GM23338 (cell line): ENCODE results near the gene ZNF581. TPM values are rescaled to one million over a fixed set of nuclear protein-coding genes. Genes with fewer than 3 reads are reported as not detected.

Source experiments
- ATAC-seq: fragments of 200-7000 bp; cut with Tn5 transposase; 3 replicates; pipeline ENCODE4 v1.9.1; 2020
- DNase-seq: peaks from one replicate; pipeline ENCODE4 v3.0.0-alpha.2; 2015; ENCODE audit warnings: low spot score
- H2AFZ ChIP-seq: fragments of 200-600 bp; sonication (generic); 2 replicates; pipeline ENCODE4 v1.8.0; 2016; ENCODE audit warnings: antibody characterized with exemption, mild to moderate bottlenecking, moderate library complexity
- H3F3A ChIP-seq: fragments of 200-600 bp; sonication (generic); replicated peaks from 2 replicates; pipeline ENCODE4 v1.8.0; 2017; ENCODE audit warnings: antibody characterized with exemption, mixed run types, low read depth
- H3K27ac ChIP-seq: fragments of 200-600 bp; sonication (generic); 2 replicates; pipeline ENCODE4 v1.6.1; 2016; ENCODE audit warnings: low read depth
- H3K27me3 ChIP-seq: fragments of 200-600 bp; sonication (generic); 2 replicates; pipeline ENCODE4 v1.8.0; 2016; ENCODE audit warnings: mild to moderate bottlenecking, mixed run types, moderate library complexity; ENCODE audit not compliant: insufficient read depth
- H3K36me3 ChIP-seq: fragments of 200-600 bp; sonication (generic); 2 replicates; pipeline ENCODE4 v1.8.0; 2016; ENCODE audit warnings: mild to moderate bottlenecking; ENCODE audit not compliant: insufficient read depth
- H3K4me1 ChIP-seq: fragments of 200-600 bp; sonication (generic); 2 replicates; pipeline ENCODE4 v1.8.0; 2016; ENCODE audit warnings: mild to moderate bottlenecking, moderate library complexity; ENCODE audit not compliant: insufficient read depth
- H3K4me2 ChIP-seq: fragments of 200-600 bp; sonication (generic); 2 replicates; pipeline ENCODE4 v1.7.1; 2017; ENCODE audit warnings: mixed run types
- H3K4me3 ChIP-seq: fragments of 200-600 bp; sonication (generic); 2 replicates; pipeline ENCODE4 v1.6.1; 2016; ENCODE audit warnings: mixed run types
- H3K79me2 ChIP-seq: fragments of 200-600 bp; sonication (generic); replicated peaks from 2 replicates; pipeline ENCODE4 v1.8.0; 2017; ENCODE audit warnings: mild to moderate bottlenecking; ENCODE audit not compliant: insufficient read depth
- H3K9me2 ChIP-seq: fragments of 200-600 bp; sonication (generic); 2 replicates; pipeline ENCODE4 v1.8.0; 2017; ENCODE audit not compliant: insufficient read depth
- H4K20me1 ChIP-seq: fragments of 200-600 bp; sonication (generic); replicated peaks from 2 replicates; pipeline ENCODE4 v1.8.0; 2017; ENCODE audit warnings: mild to moderate bottlenecking; ENCODE audit not compliant: insufficient read depth
- H3K27ac Mint-ChIP-seq: 2 replicates; pipeline ENCODE4 v1.8.0; 2020; ENCODE audit warnings: inconsistent platforms, mild to moderate bottlenecking, moderate library complexity, mixed read lengths
- H3K27me3 Mint-ChIP-seq: 3 replicates; pipeline ENCODE4 v1.8.0; 2022; ENCODE audit warnings: low read depth, mild to moderate bottlenecking, moderate library complexity, mixed read lengths, inconsistent platforms; ENCODE audit not compliant: insufficient read depth, poor library complexity
- H3K36me3 Mint-ChIP-seq: 3 replicates; pipeline ENCODE4 v1.8.0; 2021; ENCODE audit warnings: low read depth, mild to moderate bottlenecking, inconsistent platforms, moderate library complexity, mixed read lengths
- H3K4me1 Mint-ChIP-seq: 3 replicates; pipeline ENCODE4 v1.8.0; 2020; ENCODE audit warnings: mild to moderate bottlenecking, inconsistent platforms, mixed read lengths
- H3K4me3 Mint-ChIP-seq: 3 replicates; pipeline ENCODE4 v1.8.0; 2021; ENCODE audit warnings: moderate library complexity, mild to moderate bottlenecking, inconsistent platforms, mixed read lengths
- H3K9me3 Mint-ChIP-seq: 3 replicates; pipeline ENCODE4 v1.8.0; 2020; ENCODE audit warnings: moderate library complexity, mild to moderate bottlenecking, inconsistent platforms, mixed read lengths
- CREB1 ChIP-seq: fragments of 250-450 bp; sonication (Bioruptor Pico); IDR thresholded peaks from 2 replicates; pipeline ENCODE4 v1.5.0; 2020; ENCODE audit warnings: low read depth, mild to moderate bottlenecking, moderate library complexity
- CTCF ChIP-seq, 2 experiments: fragments of 200-600 bp in 1 of 2; sonication (generic) in 1 of 2; conservative IDR thresholded peaks; 2 replicates each; pipeline versions ENCODE4 v1.5.1 to v1.6.1; 2016 to 2017; ENCODE audit warnings: antibody characterized with exemption in 2 of 2, low read depth in 2 of 2, mild to moderate bottlenecking in 2 of 2, moderate library complexity in 1 of 2
- ETS1 ChIP-seq: IDR thresholded peaks from 2 replicates; pipeline ENCODE4 v1.6.1; 2016; ENCODE audit warnings: antibody characterized with exemption
- EZH2 ChIP-seq: fragments of 200-600 bp; sonication (generic); IDR thresholded peaks from one replicate; pipeline ENCODE4 v1.8.0; 2017; ENCODE audit warnings: antibody characterized with exemption, mild to moderate bottlenecking, low read depth; ENCODE audit not compliant: unreplicated experiment
- EZH2phosphoT487 ChIP-seq: fragments of 200-600 bp; sonication (generic); IDR thresholded peaks from one replicate; pipeline ENCODE4 v1.8.1; 2018; ENCODE audit warnings: antibody characterized with exemption; ENCODE audit not compliant: unreplicated experiment
- JUNB ChIP-seq: IDR thresholded peaks from one replicate; pipeline ENCODE4 v1.6.1; 2016; ENCODE audit warnings: antibody characterized with exemption; ENCODE audit not compliant: unreplicated experiment
- NANOG ChIP-seq: IDR thresholded peaks from 2 replicates; pipeline ENCODE4 v1.6.1; 2016; ENCODE audit warnings: antibody characterized with exemption, borderline replicate concordance
- POLR2AphosphoS5 ChIP-seq: IDR thresholded peaks from 2 replicates; pipeline ENCODE4 v1.6.1; 2016; ENCODE audit warnings: antibody characterized with exemption, low read depth
- REST ChIP-seq: IDR thresholded peaks from one replicate; pipeline ENCODE4 v1.6.1; 2018; ENCODE audit warnings: antibody characterized with exemption; ENCODE audit not compliant: unreplicated experiment
- STAT1 ChIP-seq: IDR thresholded peaks from one replicate; pipeline ENCODE4 v1.6.1; 2016; ENCODE audit warnings: antibody characterized with exemption; ENCODE audit not compliant: unreplicated experiment
- ZNF114 ChIP-seq: fragments of 250-450 bp; sonication (Bioruptor Pico); IDR thresholded peaks from 2 replicates; pipeline ENCODE4 v1.5.0; 2020; ENCODE audit warnings: mild to moderate bottlenecking, moderate library complexity
- ZNF331 ChIP-seq: fragments of 250-450 bp; sonication (Bioruptor Pico); IDR thresholded peaks from 2 replicates; pipeline ENCODE4 v1.5.0; 2020; ENCODE audit warnings: low read depth, mild to moderate bottlenecking, moderate library complexity
- ZNF462 ChIP-seq: fragments of 250-450 bp; sonication (Bioruptor Pico); IDR thresholded peaks from 2 replicates; pipeline ENCODE4 v1.5.0; 2020; ENCODE audit warnings: mild to moderate bottlenecking, moderate library complexity
- polyA plus RNA-seq: library from polyadenylated mRNA; unstranded; fragments of >200 nt; fragmentation: Nextera tagmentation; extraction: Ambion mirVana; gene quantifications from 2 replicates; pipeline ENCODE4 v1.2.1, GENCODE V29; 2016
- total RNA-seq: library from RNA; depleted of rRNA; stranded (reverse); fragments of >200 nt; shearing (Covaris generic); gene quantifications from 2 replicates; pipeline ENCODE4 v1.2.3, GENCODE V29; 2014

The ZNF581 gene
- total and polyA plus RNA-seq, 2 experiments from 2014 or later: 48.5 to 87.6 TPM

GRCh38 chr19:55653651-55654322, 10.3 kb downstream of the ZNF581 start:
- Mint-ChIP-seq H3K4me1 (peaks cover 44% of the 10 kb centered on the region), H3K4me3 (peak overlapping the region; percentile 92), H3K27me3 (peaks cover 34% of the 10 kb centered on the region), H3K27ac (peak overlapping the region; percentile 99), H3K9me3 (no peaks in the 10 kb centered on the region; the same call in 2 of the 3 replicates), H3K36me3 (peaks cover 31% of the 10 kb centered on the region)
- Histone ChIP-seq H3K4me2 (peak overlapping the region; percentile 73), H3K79me2 (peaks cover 35% of the 10 kb centered on the region), H3K36me3 (no peaks in the 10 kb centered on the region), H3K4me1 (peaks cover 27% of the 10 kb centered on the region), H4K20me1 (peaks cover 27% of the 10 kb centered on the region), H2AFZ (no peak overlapping the region; the same call in 1 of the 2 replicates), H3K4me3 (peak overlapping the region; percentile 100), H3K9me2 (no peaks in the 10 kb centered on the region), H3K27ac (peak overlapping the region; percentile 56), H3F3A (peaks cover 17% of the 10 kb centered on the region), H3K27me3 (no peaks in the 10 kb centered on the region)
- DNase-seq (peak; percentile 97), ATAC-seq (peak; percentile 38)
- TF ChIP-seq POLR2AphosphoS5: peak; percentile 53
- TF ChIP-seq EZH2phosphoT487: no peak
- no peak for TF ChIP-seq NANOG
- TF ChIP-seq STAT1: no peak
- no peak for TF ChIP-seq JUNB
- TF ChIP-seq EZH2: no peak
- TF ChIP-seq CREB1 (CRISPR knock-in tag): peak; percentile 54
- no peak for TF ChIP-seq ZNF331 (CRISPR knock-in tag)
- TF ChIP-seq ZNF462 (CRISPR knock-in tag): no peak
- no peak for TF ChIP-seq REST
- peak; percentile 97 to 100 for TF ChIP-seq CTCF (conservative IDR thresholded peaks at IDR 0.05; ENCODE audit: low read depth in 2 of 2)
- TF ChIP-seq ZNF114 (CRISPR knock-in tag): no peak
- peak; percentile 68; the same call in 1 of the 2 replicates for TF ChIP-seq ETS1
